ENCODE measurements around the gene P4HB.

GRCh38 chr17:81811705-81812570 is 48.4 kb downstream of the P4HB start:
- TF ChIP-seq, protein P1, sequence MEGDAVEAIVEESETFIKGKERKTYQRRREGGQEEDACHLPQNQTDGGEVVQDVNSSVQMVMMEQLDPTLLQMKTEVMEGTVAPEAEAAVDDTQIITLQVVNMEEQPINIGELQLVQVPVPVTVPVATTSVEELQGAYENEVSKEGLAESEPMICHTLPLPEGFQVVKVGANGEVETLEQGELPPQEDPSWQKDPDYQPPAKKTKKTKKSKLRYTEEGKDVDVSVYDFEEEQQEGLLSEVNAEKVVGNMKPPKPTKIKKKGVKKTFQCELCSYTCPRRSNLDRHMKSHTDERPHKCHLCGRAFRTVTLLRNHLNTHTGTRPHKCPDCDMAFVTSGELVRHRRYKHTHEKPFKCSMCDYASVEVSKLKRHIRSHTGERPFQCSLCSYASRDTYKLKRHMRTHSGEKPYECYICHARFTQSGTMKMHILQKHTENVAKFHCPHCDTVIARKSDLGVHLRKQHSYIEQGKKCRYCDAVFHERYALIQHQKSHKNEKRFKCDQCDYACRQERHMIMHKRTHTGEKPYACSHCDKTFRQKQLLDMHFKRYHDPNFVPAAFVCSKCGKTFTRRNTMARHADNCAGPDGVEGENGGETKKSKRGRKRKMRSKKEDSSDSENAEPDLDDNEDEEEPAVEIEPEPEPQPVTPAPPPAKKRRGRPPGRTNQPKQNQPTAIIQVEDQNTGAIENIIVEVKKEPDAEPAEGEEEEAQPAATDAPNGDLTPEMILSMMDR (conservative IDR thresholded peaks at IDR 0.05 in 1 of 2, IDR thresholded peaks at IDR 0.05 in 1 of 2; ENCODE audit: low read depth in 1 of 2, low read length in 2 of 2), result no peak
- no peak for TF ChIP-seq EZH2 (IDR thresholded peaks at IDR 0.05; ENCODE audit: low read length, missing control alignments)
